ENCODE results near the gene DENND2C.

The DENND2C gene

DNA sequence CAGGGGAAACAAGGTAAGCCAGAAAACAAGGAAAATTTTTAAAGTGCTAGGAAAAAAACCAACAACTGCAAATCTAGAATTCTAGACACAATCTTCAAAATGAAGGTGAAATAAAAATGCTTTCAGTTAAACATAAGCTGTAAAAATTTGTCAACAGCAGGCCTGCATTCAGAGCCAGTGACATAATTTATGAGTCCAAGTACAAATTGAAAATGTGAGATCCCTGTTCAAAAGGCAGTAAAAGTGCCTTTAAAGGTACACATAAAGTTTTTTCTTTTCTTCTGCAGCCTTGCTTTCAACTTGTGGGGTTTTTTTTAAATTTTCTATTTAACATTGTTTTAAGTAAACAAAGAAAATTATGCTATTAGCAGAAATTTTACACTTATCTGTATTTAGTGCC, 37.4 kb downstream of the DENND2C start:
- TF ChIP-seq REST (IDR thresholded peaks at IDR 0.05; ENCODE audit: insufficient read depth in 1 of 2, low read depth in 2 of 2, low read length in 2 of 2) (no peak), FOXP2 (optimal IDR thresholded peaks at IDR 0.05; ENCODE audit: borderline replicate concordance, extremely low read depth, extremely low read length, insufficient read depth) (no peak), POLR2AphosphoS5 (IDR thresholded peaks at IDR 0.05; ENCODE audit: low read depth, low read length) (no peak), TAF1 (IDR thresholded peaks at IDR 0.05; ENCODE audit: borderline replicate concordance, insufficient read depth, low read length) (no peak), SIN3A (IDR thresholded peaks at IDR 0.05; ENCODE audit: borderline replicate concordance, insufficient read depth, low read length) (no peak)

DNA sequence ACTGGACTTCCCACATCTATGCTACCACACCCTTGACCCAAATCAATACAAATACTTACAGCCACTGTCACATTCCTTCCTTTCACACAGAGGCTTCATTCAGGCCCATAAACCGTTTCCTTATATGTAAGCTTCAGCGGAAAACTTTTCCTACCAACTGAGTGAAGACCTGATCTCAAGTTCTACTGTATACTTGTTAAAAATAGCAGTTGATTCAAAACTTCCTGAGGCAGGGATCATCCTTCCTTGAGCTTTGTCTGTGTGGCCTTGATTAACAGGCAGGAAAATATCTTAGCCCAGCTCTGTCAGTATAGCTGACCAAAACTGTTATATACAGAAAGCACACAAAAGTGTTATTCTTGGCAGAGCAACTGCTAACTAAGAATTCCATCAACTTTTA, 42.7 kb downstream of the DENND2C start:
- no peak for TF ChIP-seq POLR2AphosphoS5 (IDR thresholded peaks at IDR 0.05; ENCODE audit: low read depth, low read length)
- no peak for TF ChIP-seq FOXP2 (optimal IDR thresholded peaks at IDR 0.05; ENCODE audit: borderline replicate concordance, extremely low read depth, extremely low read length, insufficient read depth)
- TF ChIP-seq SIN3A (IDR thresholded peaks at IDR 0.05; ENCODE audit: borderline replicate concordance, insufficient read depth, low read length) = no peak
- TF ChIP-seq REST (IDR thresholded peaks at IDR 0.05; ENCODE audit: insufficient read depth in 1 of 2, low read depth in 2 of 2, low read length in 2 of 2) = no peak
- TF ChIP-seq TAF1 (IDR thresholded peaks at IDR 0.05; ENCODE audit: borderline replicate concordance, insufficient read depth, low read length) = no peak

GRCh38 chr1:114623364-114623763, 46.5 kb downstream of the DENND2C start:
- TF ChIP-seq POLR2AphosphoS5 (IDR thresholded peaks at IDR 0.05; ENCODE audit: low read depth, low read length) (no peak), REST (IDR thresholded peaks at IDR 0.05; ENCODE audit: insufficient read depth in 1 of 2, low read depth in 2 of 2, low read length in 2 of 2) (no peak), FOXP2 (optimal IDR thresholded peaks at IDR 0.05; ENCODE audit: borderline replicate concordance, extremely low read depth, extremely low read length, insufficient read depth) (no peak), SIN3A (IDR thresholded peaks at IDR 0.05; ENCODE audit: borderline replicate concordance, insufficient read depth, low read length) (no peak), TAF1 (IDR thresholded peaks at IDR 0.05; ENCODE audit: borderline replicate concordance, insufficient read depth, low read length) (no peak)

DNA sequence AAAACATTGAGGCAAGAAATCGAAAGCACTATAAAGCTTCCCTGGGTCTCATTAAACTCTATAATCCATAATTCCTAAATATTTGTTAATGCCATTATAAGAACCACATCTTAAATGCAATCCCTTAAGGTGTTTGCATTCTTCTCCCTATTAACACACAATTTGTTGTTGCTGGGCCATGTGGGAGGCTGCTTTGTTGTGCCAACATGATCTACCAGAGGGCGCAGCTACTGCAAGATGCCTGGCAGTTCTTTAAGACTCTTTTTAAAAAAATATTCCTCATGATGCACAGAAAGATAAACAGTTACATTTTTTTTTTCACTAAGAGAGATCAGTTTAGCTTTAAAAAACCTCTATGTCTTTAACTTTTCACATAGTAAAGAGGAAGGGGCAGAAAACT, 49.4 kb downstream of the DENND2C start:
- TF ChIP-seq TAF1 (IDR thresholded peaks at IDR 0.05; ENCODE audit: borderline replicate concordance, insufficient read depth, low read length) = no peak
- TF ChIP-seq SIN3A (IDR thresholded peaks at IDR 0.05; ENCODE audit: borderline replicate concordance, insufficient read depth, low read length) = no peak
- no peak for TF ChIP-seq POLR2AphosphoS5 (IDR thresholded peaks at IDR 0.05; ENCODE audit: low read depth, low read length)
- TF ChIP-seq FOXP2 (optimal IDR thresholded peaks at IDR 0.05; ENCODE audit: borderline replicate concordance, extremely low read depth, extremely low read length, insufficient read depth) = no peak
- no peak for TF ChIP-seq REST (IDR thresholded peaks at IDR 0.05; ENCODE audit: insufficient read depth in 1 of 2, low read depth in 2 of 2, low read length in 2 of 2)

GRCh38 chr1:114618606-114619005, 51.2 kb downstream of the DENND2C start:
- TF ChIP-seq SIN3A (IDR thresholded peaks at IDR 0.05; ENCODE audit: borderline replicate concordance, insufficient read depth, low read length) = no peak
- no peak for TF ChIP-seq REST (IDR thresholded peaks at IDR 0.05; ENCODE audit: insufficient read depth in 1 of 2, low read depth in 2 of 2, low read length in 2 of 2)
- TF ChIP-seq POLR2AphosphoS5 (IDR thresholded peaks at IDR 0.05; ENCODE audit: low read depth, low read length) = no peak
